Activated CD8-positive, alpha-beta memory T cell treated with anti-CD3 and anti-CD28 coated beads, Interleukin-2, amount 50 U/mL, for 1 hour (primary cell): ENCODE measurements around the gene RIPK3.
"Not testable (repeated sequence)": the region's sequence is repeated elsewhere in the genome, so short reads cannot be mapped to it uniquely, and the experiment has no call there.

Experiments
- DNase-seq: peaks from one replicate; pipeline ENCODE4 v3.0.0-alpha.2; 2020; ENCODE audit errors: extremely low read depth

The RIPK3 gene

GRCh38 chr14:24369907-24370687 lies 30.3 kb upstream of the RIPK3 start:
- no peak for DNase-seq

- no peak for DNase-seq
These were observed 29.7 kb upstream of the RIPK3 start for GRCh38 chr14:24369463-24369862.

- peak; percentile 8 for DNase-seq
These were observed 28.9 kb upstream of the RIPK3 start for GRCh38 chr14:24368562-24369252.

GRCh38 chr14:24368212-24368561 lies 28.4 kb upstream of the RIPK3 start:
- DNase-seq: no peak

- no peak for DNase-seq
These were observed 27.9 kb upstream of the RIPK3 start, which contains the start of gene NFATC4 for GRCh38 chr14:24367514-24368211. NFATC4 (plus strand) TSS chr14:24368184; CDS start chr14:24368341, 157 bp downstream.

GRCh38 chr14:24366721-24367513 lies 27.1 kb upstream of the RIPK3 start:
- DNase-seq: no peak

- DNase-seq: no peak
These were observed 26.6 kb upstream of the RIPK3 start for GRCh38 chr14:24366413-24366720.

GRCh38 chr14:24365600-24366412 lies 26.0 kb upstream of the RIPK3 start:
- DNase-seq: no peak

GRCh38 chr14:24364841-24365240 lies 25.1 kb upstream of the RIPK3 start:
- DNase-seq: no peak

- DNase-seq: no peak
These were observed 23.6 kb upstream of the RIPK3 start for GRCh38 chr14:24363401-24363800.

- no peak for DNase-seq
These were observed 22.6 kb upstream of the RIPK3 start for GRCh38 chr14:24362241-24362960.

- DNase-seq: no peak
These were observed 21.5 kb upstream of the RIPK3 start for GRCh38 chr14:24361326-24361725.

- DNase-seq: no peak
These were observed 20.5 kb upstream of the RIPK3 start for GRCh38 chr14:24360281-24360680.

- DNase-seq: no peak
These were observed 16.4 kb upstream of the RIPK3 start for GRCh38 chr14:24356208-24356607.

- no peak for DNase-seq
These were observed 15.2 kb upstream of the RIPK3 start for GRCh38 chr14:24355009-24355408.

- DNase-seq: not testable (repeated sequence)
These were observed 14.7 kb upstream of the RIPK3 start for GRCh38 chr14:24354482-24354825.

GRCh38 chr14:24353559-24354481 lies 14.0 kb upstream of the RIPK3 start:
- DNase-seq: no peak

GRCh38 chr14:24351517-24351916 lies 11.7 kb upstream of the RIPK3 start:
- DNase-seq: no peak

GRCh38 chr14:24349742-24350141 lies 10.0 kb upstream of the RIPK3 start:
- no peak for DNase-seq

GRCh38 chr14:24348186-24348585 lies 8.4 kb upstream of the RIPK3 start:
- DNase-seq: no peak
